Measurements from ENCODE around the gene SMG9. TPM values are rescaled to one million over a fixed set of nuclear protein-coding genes. Genes with fewer than 3 reads are reported as not detected.
"Not testable (repeated sequence)": the region's sequence is repeated elsewhere in the genome, so short reads cannot be mapped to it uniquely, and the experiment has no call there.

Gene SMG9
- total and polyA plus RNA-seq, 2 donors from 2014 or later: 25.1 to 34.6 TPM

DNA sequence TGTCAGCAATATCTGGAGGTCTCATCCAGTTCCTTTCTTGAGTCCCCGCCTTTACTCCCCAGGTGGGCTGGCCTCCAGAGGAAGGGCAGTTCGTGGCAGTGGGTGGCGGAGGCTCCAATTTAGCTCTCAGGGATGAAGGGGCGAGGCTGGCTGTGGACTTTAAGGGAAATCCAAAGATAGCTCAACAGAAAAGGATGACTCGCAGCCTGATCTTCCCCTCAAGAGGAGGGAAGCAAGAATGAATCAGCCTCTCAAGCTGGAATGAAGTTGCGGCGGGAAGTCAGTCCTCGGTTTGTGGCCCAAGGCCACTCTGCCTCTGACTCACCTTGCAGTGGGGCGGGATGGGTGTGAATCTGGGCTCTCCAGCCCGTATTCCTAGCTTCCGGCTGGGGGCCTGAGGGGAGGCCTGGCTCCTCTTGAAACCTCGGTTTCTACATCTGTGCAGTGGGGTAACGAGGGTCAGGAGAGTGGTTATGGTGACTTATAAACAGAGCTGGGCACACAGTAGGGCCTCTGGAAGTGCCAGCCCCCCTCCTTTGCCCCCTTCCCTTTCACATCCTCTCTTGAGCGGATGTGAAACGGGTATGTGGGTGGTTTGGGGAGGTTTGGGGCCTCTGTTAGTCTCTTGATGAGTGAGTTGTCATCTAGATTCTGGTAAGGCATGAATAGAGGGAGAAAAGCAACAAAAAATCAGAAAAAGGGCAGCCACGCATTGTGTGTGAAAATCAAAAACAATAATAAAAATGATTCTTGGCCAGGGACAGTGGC lies 10.5 kb upstream of the SMG9 start:
- H3K4me3 ChIP-seq (ENCODE audit: low read length in 3 of 3): no peak overlapping the region
- no peaks in the 10 kb centered on the region for H3K4me1 ChIP-seq (ENCODE audit: control insufficient read depth in 2 of 3, insufficient read depth in 2 of 3, low read depth in 1 of 3, low read length in 3 of 3)
- no peaks in the 10 kb centered on the region for H3K36me3 ChIP-seq (ENCODE audit: control insufficient read depth in 2 of 3, insufficient read depth in 3 of 3, low read length in 3 of 3)
- no peak for FAIRE-seq
- H3K27me3 ChIP-seq (ENCODE audit: control insufficient read depth, insufficient read depth, low read length): no peaks in the 10 kb centered on the region
- no peak overlapping the region for H3K27ac ChIP-seq (ENCODE audit: low read depth in 2 of 2, low read length in 2 of 2)
- H3K9ac ChIP-seq (ENCODE audit: low read length in 3 of 3): no peak overlapping the region
- DNase-seq: peak in 1 of 5 donors; percentile 73
- H3K9me3 ChIP-seq (ENCODE audit: control insufficient read depth in 2 of 3, insufficient read depth in 1 of 3, low read length in 3 of 3): no peaks in the 10 kb centered on the region
- intact Hi-C loops (cut with DNase I): no loop called here
- TF ChIP-seq, protein P1, sequence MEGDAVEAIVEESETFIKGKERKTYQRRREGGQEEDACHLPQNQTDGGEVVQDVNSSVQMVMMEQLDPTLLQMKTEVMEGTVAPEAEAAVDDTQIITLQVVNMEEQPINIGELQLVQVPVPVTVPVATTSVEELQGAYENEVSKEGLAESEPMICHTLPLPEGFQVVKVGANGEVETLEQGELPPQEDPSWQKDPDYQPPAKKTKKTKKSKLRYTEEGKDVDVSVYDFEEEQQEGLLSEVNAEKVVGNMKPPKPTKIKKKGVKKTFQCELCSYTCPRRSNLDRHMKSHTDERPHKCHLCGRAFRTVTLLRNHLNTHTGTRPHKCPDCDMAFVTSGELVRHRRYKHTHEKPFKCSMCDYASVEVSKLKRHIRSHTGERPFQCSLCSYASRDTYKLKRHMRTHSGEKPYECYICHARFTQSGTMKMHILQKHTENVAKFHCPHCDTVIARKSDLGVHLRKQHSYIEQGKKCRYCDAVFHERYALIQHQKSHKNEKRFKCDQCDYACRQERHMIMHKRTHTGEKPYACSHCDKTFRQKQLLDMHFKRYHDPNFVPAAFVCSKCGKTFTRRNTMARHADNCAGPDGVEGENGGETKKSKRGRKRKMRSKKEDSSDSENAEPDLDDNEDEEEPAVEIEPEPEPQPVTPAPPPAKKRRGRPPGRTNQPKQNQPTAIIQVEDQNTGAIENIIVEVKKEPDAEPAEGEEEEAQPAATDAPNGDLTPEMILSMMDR (IDR thresholded peaks at IDR 0.05; ENCODE audit: borderline replicate concordance, extremely low read depth, insufficient read depth): no peak

DNA sequence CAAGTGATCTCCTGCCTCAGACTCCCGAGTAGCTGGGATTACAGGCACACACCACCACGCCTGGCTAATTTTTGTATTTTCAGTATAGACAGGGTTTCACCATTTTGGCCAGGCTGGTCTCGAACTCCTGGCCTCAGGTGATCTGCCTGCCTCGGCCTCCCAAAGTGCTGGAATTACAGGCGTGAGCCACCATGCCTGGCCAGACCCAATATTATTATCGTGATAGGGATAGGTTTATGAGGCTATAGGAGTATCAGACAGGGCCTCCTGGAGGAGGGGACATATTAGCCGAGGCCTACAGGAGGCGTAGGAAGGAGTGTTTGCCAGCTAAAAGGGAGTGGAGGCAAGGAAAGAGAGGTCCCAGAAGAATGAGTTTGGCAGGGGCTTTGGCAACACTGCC lies 9.9 kb upstream of the SMG9 start:
- H3K9ac ChIP-seq (ENCODE audit: low read length in 3 of 3); H3K27me3 ChIP-seq (ENCODE audit: control insufficient read depth, insufficient read depth, low read length); H3K9me3 ChIP-seq (ENCODE audit: control insufficient read depth in 2 of 3, insufficient read depth in 1 of 3, low read length in 3 of 3); H3K4me1 ChIP-seq (ENCODE audit: control insufficient read depth in 2 of 3, insufficient read depth in 2 of 3, low read depth in 1 of 3, low read length in 3 of 3); DNase-seq; H3K27ac ChIP-seq (ENCODE audit: low read depth in 2 of 2, low read length in 2 of 2); H3K36me3 ChIP-seq (ENCODE audit: control insufficient read depth in 2 of 3, insufficient read depth in 3 of 3, low read length in 3 of 3); FAIRE-seq; intact Hi-C loops (cut with DNase I); H3K4me3 ChIP-seq (ENCODE audit: low read length in 3 of 3): not testable (repeated sequence)

DNA sequence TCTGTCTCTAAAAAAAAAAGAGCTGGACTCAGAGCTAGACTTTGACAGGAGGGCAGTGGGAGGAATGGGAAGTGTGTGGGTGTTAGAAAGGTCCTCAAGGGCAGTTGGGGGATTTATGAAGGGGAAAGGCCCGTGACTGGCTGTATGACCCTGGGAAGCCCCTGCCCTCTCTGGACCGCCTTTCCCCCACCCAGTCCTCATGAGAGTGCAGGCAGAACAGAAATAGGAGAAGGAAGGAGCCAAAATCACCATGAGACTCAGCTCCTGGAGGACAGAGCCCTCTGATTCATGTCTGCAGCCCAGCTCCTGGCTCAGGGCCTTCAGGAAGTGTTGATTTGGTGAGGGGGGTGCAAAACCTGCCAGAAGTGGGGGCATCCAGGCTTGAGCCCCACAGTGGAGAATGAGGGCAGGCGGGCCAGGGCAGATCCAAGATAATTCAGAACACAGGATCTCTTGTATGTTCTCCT lies 8.7 kb upstream of the SMG9 start:
- DNase-seq: no peak
- Histone ChIP-seq H3K9ac (ENCODE audit: low read length in 3 of 3) (no peak overlapping the region), H3K27me3 (ENCODE audit: control insufficient read depth, insufficient read depth, low read length) (no peaks in the 10 kb centered on the region), H3K4me3 (ENCODE audit: low read length in 3 of 3) (no peak overlapping the region), H3K9me3 (ENCODE audit: control insufficient read depth in 2 of 3, insufficient read depth in 1 of 3, low read length in 3 of 3) (no peaks in the 10 kb centered on the region), H3K27ac (ENCODE audit: low read depth in 2 of 2, low read length in 2 of 2) (no peak overlapping the region), H3K4me1 (ENCODE audit: control insufficient read depth in 2 of 3, insufficient read depth in 2 of 3, low read depth in 1 of 3, low read length in 3 of 3) (no peaks in the 10 kb centered on the region), H3K36me3 (ENCODE audit: control insufficient read depth in 2 of 3, insufficient read depth in 3 of 3, low read length in 3 of 3) (no peaks in the 10 kb centered on the region)
- intact Hi-C loops (cut with DNase I): no loop called here
- TF ChIP-seq, protein P1 (IDR thresholded peaks at IDR 0.05; ENCODE audit: borderline replicate concordance, extremely low read depth, insufficient read depth): no peak
- FAIRE-seq: no peak

DNA sequence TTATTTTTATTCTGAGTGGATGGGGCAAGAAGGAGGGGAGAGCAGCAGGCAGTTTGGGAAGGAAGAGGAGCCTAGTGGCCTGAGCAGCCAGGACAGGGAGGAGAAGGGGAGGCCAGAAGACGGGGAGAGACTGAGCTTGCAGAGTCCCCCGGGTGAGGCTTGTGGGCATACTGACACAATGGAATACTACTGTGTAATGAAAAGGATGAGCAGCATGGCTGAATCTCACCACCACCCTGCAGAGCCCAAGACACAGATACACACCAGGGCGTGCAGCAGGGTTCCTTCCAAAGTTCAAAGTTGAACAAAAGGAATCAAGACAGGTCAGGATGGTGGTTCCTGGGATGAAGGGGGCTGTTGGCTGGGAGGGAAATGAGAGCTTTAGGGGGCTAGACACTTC lies 8.1 kb upstream of the SMG9 start:
- Histone ChIP-seq H3K27me3 (ENCODE audit: control insufficient read depth, insufficient read depth, low read length) (no peaks in the 10 kb centered on the region), H3K27ac (ENCODE audit: low read depth in 2 of 2, low read length in 2 of 2) (no peak overlapping the region), H3K4me3 (ENCODE audit: low read length in 3 of 3) (no peak overlapping the region), H3K9ac (ENCODE audit: low read length in 3 of 3) (no peak overlapping the region), H3K4me1 (ENCODE audit: control insufficient read depth in 2 of 3, insufficient read depth in 2 of 3, low read depth in 1 of 3, low read length in 3 of 3) (no peaks in the 10 kb centered on the region), H3K9me3 (ENCODE audit: control insufficient read depth in 2 of 3, insufficient read depth in 1 of 3, low read length in 3 of 3) (no peaks in the 10 kb centered on the region), H3K36me3 (ENCODE audit: control insufficient read depth in 2 of 3, insufficient read depth in 3 of 3, low read length in 3 of 3) (no peaks in the 10 kb centered on the region)
- TF ChIP-seq, protein P1 (IDR thresholded peaks at IDR 0.05; ENCODE audit: borderline replicate concordance, extremely low read depth, insufficient read depth): no peak
- FAIRE-seq (no peak), DNase-seq (no peak)
- intact Hi-C loops (cut with DNase I): no loop called here
